Stomach (tissue), 4 donors: ENCODE measurements around the gene DLG2.

Experiments
- POLR2A ChIP-seq, 4 donors: fragments of 450-650 bp; IDR thresholded peaks; one replicate each; pipeline ENCODE4 v1.6.1; 2016; ENCODE audit warnings: antibody characterized with exemption in 4 of 4, control low read depth in 2 of 4, mild to moderate bottlenecking in 1 of 4, moderate library complexity in 1 of 4
- TF ChIP-seq, protein P1 (sequence below), 7 experiments: fragments of 450-650 bp in 4 of 7; fragments of 200-600 bp in 3 of 7; sonication (generic) in 3 of 7; IDR thresholded peaks; one replicate each; pipeline ENCODE4 v1.5.1; 2016 to 2019; ENCODE audit warnings: antibody characterized with exemption in 7 of 7, control low read depth in 2 of 7, mild to moderate bottlenecking in 1 of 7

DNA sequence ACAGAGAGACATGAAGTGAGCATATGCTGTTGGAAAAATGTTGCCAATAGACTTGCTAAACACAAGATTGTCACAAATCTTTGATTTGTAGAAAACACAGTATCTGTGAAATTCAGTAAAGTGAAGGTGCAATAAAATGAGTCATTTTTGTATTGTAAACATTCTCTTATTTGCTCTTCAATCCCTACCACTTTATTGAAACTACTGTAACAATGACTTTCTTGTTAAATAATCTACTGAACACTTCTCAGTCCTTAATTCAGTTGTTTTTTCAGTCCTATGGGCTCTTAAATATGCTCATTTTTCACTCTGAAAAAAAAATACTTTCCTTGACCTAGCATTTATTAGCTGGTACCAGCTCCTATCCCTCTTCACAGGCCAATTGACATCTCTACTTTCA, 531.9 kb downstream of the DLG2 start:
- TF ChIP-seq, protein P1, sequence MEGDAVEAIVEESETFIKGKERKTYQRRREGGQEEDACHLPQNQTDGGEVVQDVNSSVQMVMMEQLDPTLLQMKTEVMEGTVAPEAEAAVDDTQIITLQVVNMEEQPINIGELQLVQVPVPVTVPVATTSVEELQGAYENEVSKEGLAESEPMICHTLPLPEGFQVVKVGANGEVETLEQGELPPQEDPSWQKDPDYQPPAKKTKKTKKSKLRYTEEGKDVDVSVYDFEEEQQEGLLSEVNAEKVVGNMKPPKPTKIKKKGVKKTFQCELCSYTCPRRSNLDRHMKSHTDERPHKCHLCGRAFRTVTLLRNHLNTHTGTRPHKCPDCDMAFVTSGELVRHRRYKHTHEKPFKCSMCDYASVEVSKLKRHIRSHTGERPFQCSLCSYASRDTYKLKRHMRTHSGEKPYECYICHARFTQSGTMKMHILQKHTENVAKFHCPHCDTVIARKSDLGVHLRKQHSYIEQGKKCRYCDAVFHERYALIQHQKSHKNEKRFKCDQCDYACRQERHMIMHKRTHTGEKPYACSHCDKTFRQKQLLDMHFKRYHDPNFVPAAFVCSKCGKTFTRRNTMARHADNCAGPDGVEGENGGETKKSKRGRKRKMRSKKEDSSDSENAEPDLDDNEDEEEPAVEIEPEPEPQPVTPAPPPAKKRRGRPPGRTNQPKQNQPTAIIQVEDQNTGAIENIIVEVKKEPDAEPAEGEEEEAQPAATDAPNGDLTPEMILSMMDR (IDR thresholded peaks at IDR 0.05) = no peak
- no peak for TF ChIP-seq POLR2A (IDR thresholded peaks at IDR 0.05)
